GM21717 (cell line): Measurements from ENCODE around the gene PRR14L.
"Not testable (repeated sequence)": the region's sequence is repeated elsewhere in the genome, so short reads cannot be mapped to it uniquely, and the experiment has no call there.

ENCODE experiments used
- ATAC-seq: cut with Tn5 transposase; IDR thresholded peaks from one replicate; pipeline ENCODE4 v1.9.1; 2021; ENCODE audit warnings: mild to moderate bottlenecking, moderate library complexity; ENCODE audit not compliant: unreplicated experiment

PRR14L gene

GRCh38 chr22:31683181-31684105 is 66.5 kb downstream of the PRR14L start:
- ATAC-seq: no peak

GRCh38 chr22:31682751-31683150 is 67.2 kb downstream of the PRR14L start:
- ATAC-seq: no peak

GRCh38 chr22:31681349-31682345 is 68.3 kb downstream of the PRR14L start:
- no peak for ATAC-seq

GRCh38 chr22:31680861-31681341 is 69.0 kb downstream of the PRR14L start:
- no peak for ATAC-seq

- ATAC-seq: no peak
Measured at GRCh38 chr22:31678748-31679147, 71.2 kb downstream of the PRR14L start.

- peak; percentile 92 for ATAC-seq
Measured at GRCh38 chr22:31676700-31677099, 73.2 kb downstream of the PRR14L start.

GRCh38 chr22:31674219-31674618 is 75.7 kb downstream of the PRR14L start:
- not testable (repeated sequence) for ATAC-seq

GRCh38 chr22:31668849-31669248 is 81.1 kb downstream of the PRR14L start:
- not testable (repeated sequence) for ATAC-seq

GRCh38 chr22:31662668-31663037 is 87.3 kb downstream of the PRR14L start:
- no peak for ATAC-seq

GRCh38 chr22:31661851-31662667 is 87.9 kb downstream of the PRR14L start, which contains the start of gene PISD:
PISD (minus strand) TSS chr22:31662215; CDS start chr22:31662208, 7 bp downstream.
- ATAC-seq: peak; percentile 75

- ATAC-seq: peak; percentile 20
Measured at GRCh38 chr22:31660860-31661341, 89.0 kb downstream of the PRR14L start.

GRCh38 chr22:31659246-31659645 is 90.7 kb downstream of the PRR14L start:
- ATAC-seq: no peak

GRCh38 chr22:31654408-31654807 is 95.5 kb downstream of the PRR14L start:
- ATAC-seq: no peak

- no peak for ATAC-seq
Measured at GRCh38 chr22:31653944-31654343, 96.0 kb downstream of the PRR14L start.

- ATAC-seq: no peak
Measured at GRCh38 chr22:31652911-31653684, 96.8 kb downstream of the PRR14L start.

GRCh38 chr22:31652088-31652487 is 97.8 kb downstream of the PRR14L start:
- no peak for ATAC-seq

- no peak for ATAC-seq
Measured at GRCh38 chr22:31651664-31652063, 98.3 kb downstream of the PRR14L start.

GRCh38 chr22:31650391-31650790 is 99.5 kb downstream of the PRR14L start:
- ATAC-seq: no peak

GRCh38 chr22:31647523-31648320 is 102.2 kb downstream of the PRR14L start:
- ATAC-seq: no peak
